Measurements from ENCODE around the gene GREB1L.
"Not testable (repeated sequence)": the region's sequence is repeated elsewhere in the genome, so short reads cannot be mapped to it uniquely, and the experiment has no call there.

GREB1L gene

GRCh38 chr18:21369597-21369996 lies 127.6 kb downstream of the GREB1L start:
- DNase-seq, result not testable (repeated sequence)

GRCh38 chr18:21383031-21383430 lies 141.0 kb downstream of the GREB1L start:
- DNase-seq, result no peak

- DNase-seq, result peak in 2 of 3 experiments; percentile 10 to 39
Observed at GRCh38 chr18:21386523-21387240, 144.7 kb downstream of the GREB1L start.

GRCh38 chr18:21387886-21388285 lies 145.9 kb downstream of the GREB1L start:
- no peak for DNase-seq

- DNase-seq, result no peak
Observed at GRCh38 chr18:21389283-21389682, 147.3 kb downstream of the GREB1L start.

- no peak for DNase-seq
Observed at GRCh38 chr18:21389903-21390302, 147.9 kb downstream of the GREB1L start.

GRCh38 chr18:21391074-21391673 lies 149.1 kb downstream of the GREB1L start:
- peak in 2 of 3 experiments; percentile 74 to 96 for DNase-seq

- DNase-seq, result no peak
Observed at GRCh38 chr18:21393986-21394385, 152.0 kb downstream of the GREB1L start.

GRCh38 chr18:21398121-21398520 lies 156.1 kb downstream of the GREB1L start:
- DNase-seq, result no peak

- no peak for DNase-seq
Observed at GRCh38 chr18:21402272-21402671, 160.2 kb downstream of the GREB1L start.

GRCh38 chr18:21404426-21404825 lies 162.4 kb downstream of the GREB1L start:
- no peak for DNase-seq

- no peak for DNase-seq
Observed at GRCh38 chr18:21406116-21406515, 164.1 kb downstream of the GREB1L start.

GRCh38 chr18:21408681-21409080 lies 166.6 kb downstream of the GREB1L start:
- DNase-seq, result no peak

- DNase-seq, result no peak
Observed at GRCh38 chr18:21433436-21433835, 191.4 kb downstream of the GREB1L start.

GRCh38 chr18:21439431-21439846 lies 197.4 kb downstream of the GREB1L start:
- DNase-seq, result no peak

GRCh38 chr18:21441670-21442069 lies 199.6 kb downstream of the GREB1L start:
- no peak for DNase-seq

GRCh38 chr18:21443776-21444464 lies 201.9 kb downstream of the GREB1L start:
- no peak for DNase-seq

GRCh38 chr18:21444465-21445212 lies 202.6 kb downstream of the GREB1L start:
- DNase-seq, result peak; percentile 6 to 84 (median 36)

GRCh38 chr18:21448299-21448698 lies 206.3 kb downstream of the GREB1L start:
- DNase-seq, result no peak

GRCh38 chr18:21449367-21450290 lies 207.6 kb downstream of the GREB1L start:
- peak in 2 of 3 experiments; percentile 4 to 22 for DNase-seq

- DNase-seq, result no peak
Observed at GRCh38 chr18:21450503-21450902, 208.5 kb downstream of the GREB1L start.

GRCh38 chr18:21450913-21451312 lies 208.9 kb downstream of the GREB1L start:
- no peak for DNase-seq

Data from NCI-H1417 (cell line).